NT2/D1 (cell line): ENCODE results near the gene PDE8A.
"Not testable (repeated sequence)": the region's sequence is repeated elsewhere in the genome, so short reads cannot be mapped to it uniquely, and the experiment has no call there.

Experiments used
- DNase-seq: peaks from one replicate; pipeline ENCODE4 v3.0.0-alpha.2; 2011; ENCODE audit warnings: low read depth, low spot score
- H3K27me3 ChIP-seq: 2 replicates; pipeline ENCODE4 v1.6.0; 2011; ENCODE audit warnings: mild to moderate bottlenecking; ENCODE audit not compliant: insufficient read length, insufficient read depth
- H3K36me3 ChIP-seq: 2 replicates; pipeline ENCODE4 v1.6.1; 2011; ENCODE audit warnings: mild to moderate bottlenecking, low read length, mixed read lengths; ENCODE audit not compliant: insufficient read depth, insufficient read length
- H3K4me1 ChIP-seq: 2 replicates; pipeline ENCODE4 v1.5.1; 2011; ENCODE audit not compliant: insufficient read depth, insufficient read length
- H3K4me3 ChIP-seq: 2 replicates; pipeline ENCODE4 v1.5.1; 2011; ENCODE audit warnings: low read depth; ENCODE audit not compliant: insufficient read length
- H3K9ac ChIP-seq: 2 replicates; pipeline ENCODE4 v1.6.0; 2011; ENCODE audit warnings: low read depth; ENCODE audit not compliant: insufficient read length
- H3K9me3 ChIP-seq: 2 replicates; pipeline ENCODE4 v1.5.1; 2011; ENCODE audit warnings: mild to moderate bottlenecking, low read length; ENCODE audit not compliant: insufficient read depth
- SUZ12 ChIP-seq: IDR thresholded peaks from 2 replicates; pipeline ENCODE4 v1.6.1; 2011; ENCODE audit not compliant: insufficient read length, insufficient read depth; ENCODE audit errors: extremely low read depth
- YY1 ChIP-seq: IDR thresholded peaks from 2 replicates; pipeline ENCODE4 v1.6.1; 2011; ENCODE audit not compliant: insufficient read length, insufficient read depth
- ZNF274 ChIP-seq: IDR thresholded peaks from 2 replicates; pipeline ENCODE4 v1.6.1; 2011; ENCODE audit warnings: mild to moderate bottlenecking, low read depth, low read length

The PDE8A gene

GRCh38 chr15:85007741-85008397 is 26.2 kb downstream of the PDE8A start:
- Histone ChIP-seq H3K36me3 (no peaks in the 10 kb centered on the region), H3K27me3 (no peaks in the 10 kb centered on the region), H3K4me3 (no peak overlapping the region), H3K4me1 (peaks cover 2% of the 10 kb centered on the region), H3K9me3 (no peaks in the 10 kb centered on the region), H3K9ac (no peak overlapping the region)
- TF ChIP-seq YY1 (no peak), ZNF274 (no peak), SUZ12 (no peak)
- DNase-seq, result no peak

- Histone ChIP-seq H3K36me3 (no peaks in the 10 kb centered on the region), H3K9ac (no peak overlapping the region), H3K4me1 (peaks cover 3% of the 10 kb centered on the region), H3K4me3 (no peak overlapping the region), H3K27me3 (no peaks in the 10 kb centered on the region), H3K9me3 (no peaks in the 10 kb centered on the region)
- no peak for TF ChIP-seq ZNF274
- TF ChIP-seq SUZ12, result no peak
- DNase-seq, result no peak
Measured at GRCh38 chr15:85008474-85009260, 27.0 kb downstream of the PDE8A start.

- no peaks in the 10 kb centered on the region for H3K27me3 ChIP-seq
- no peak for DNase-seq
- H3K4me3 ChIP-seq, result no peak overlapping the region
- H3K9me3 ChIP-seq, result no peaks in the 10 kb centered on the region
- peaks cover 5% of the 10 kb centered on the region for H3K4me1 ChIP-seq
- H3K36me3 ChIP-seq, result no peaks in the 10 kb centered on the region
- TF ChIP-seq SUZ12, result no peak
- no peak for TF ChIP-seq YY1
- no peak for TF ChIP-seq ZNF274
- no peak overlapping the region for H3K9ac ChIP-seq
Measured at GRCh38 chr15:85009435-85009834, 27.8 kb downstream of the PDE8A start.

- H3K9me3 ChIP-seq, result no peaks in the 10 kb centered on the region
- no peak for TF ChIP-seq YY1
- TF ChIP-seq ZNF274, result no peak
- TF ChIP-seq SUZ12, result no peak
- H3K9ac ChIP-seq, result no peak overlapping the region
- DNase-seq, result no peak
- no peaks in the 10 kb centered on the region for H3K36me3 ChIP-seq
- no peak overlapping the region for H3K4me3 ChIP-seq
- H3K27me3 ChIP-seq, result no peaks in the 10 kb centered on the region
- peaks cover 5% of the 10 kb centered on the region for H3K4me1 ChIP-seq
Measured at GRCh38 chr15:85010071-85010385, 28.4 kb downstream of the PDE8A start.

- Histone ChIP-seq H3K27me3 (no peaks in the 10 kb centered on the region), H3K4me3 (no peak overlapping the region), H3K36me3 (no peaks in the 10 kb centered on the region), H3K9ac (no peak overlapping the region), H3K4me1 (peaks cover 5% of the 10 kb centered on the region), H3K9me3 (no peaks in the 10 kb centered on the region)
- TF ChIP-seq ZNF274 (no peak), SUZ12 (no peak), YY1 (no peak)
- no peak for DNase-seq
Measured at GRCh38 chr15:85010386-85011159, 28.9 kb downstream of the PDE8A start.

- Histone ChIP-seq H3K36me3 (no peaks in the 10 kb centered on the region), H3K27me3 (no peaks in the 10 kb centered on the region), H3K4me3 (no peak overlapping the region), H3K9me3 (no peaks in the 10 kb centered on the region), H3K9ac (no peak overlapping the region), H3K4me1 (peaks cover 5% of the 10 kb centered on the region)
- no peak for DNase-seq
- TF ChIP-seq ZNF274 (no peak), SUZ12 (no peak), YY1 (no peak)
Measured at GRCh38 chr15:85011160-85011571, 29.5 kb downstream of the PDE8A start.

GRCh38 chr15:85011724-85012123 is 30.1 kb downstream of the PDE8A start:
- H3K4me1 ChIP-seq, H3K9me3 ChIP-seq, H3K36me3 ChIP-seq, H3K4me3 ChIP-seq, DNase-seq, H3K27me3 ChIP-seq, H3K9ac ChIP-seq: not testable (repeated sequence)
